Brain microvascular endothelial cell (primary cell): ENCODE data around the gene LAMC1.

Experiments used
- DNase-seq: peaks from one replicate; pipeline ENCODE4 v3.0.0-alpha.2; 2020
- H3K27ac ChIP-seq: fragments of 250-450 bp; sonication (Bioruptor Pico); 2 replicates; pipeline ENCODE4 v1.5.1; 2020; ENCODE audit warnings: mild to moderate bottlenecking, moderate library complexity
- H3K27me3 ChIP-seq: fragments of 250-450 bp; sonication (Bioruptor Pico); replicated peaks from 2 replicates; pipeline ENCODE4 v1.5.1; 2020; ENCODE audit warnings: mild to moderate bottlenecking
- H3K36me3 ChIP-seq: fragments of 250-450 bp; sonication (Bioruptor Pico); replicated peaks from 2 replicates; pipeline ENCODE4 v1.5.1; 2020; ENCODE audit warnings: mild to moderate bottlenecking
- H3K4me3 ChIP-seq: 2 replicates; pipeline ENCODE4 v1.5.1; 2011; ENCODE audit warnings: low read depth, mild to moderate bottlenecking, control low read depth, low read length, moderate library complexity
- in situ Hi-C: cut with HindIII; loops from 2 replicates; pipeline ENCODE4 v1.10.0; 2017; ENCODE audit warnings: low sequenced_read_pairs, low pct_ligation_motif_present
- TF ChIP-seq, protein P1 (sequence below): IDR thresholded peaks from 2 replicates; pipeline ENCODE4 v1.5.1; 2011; ENCODE audit warnings: low read depth, mild to moderate bottlenecking, moderate library complexity, low read length, control low read depth, inconsistent platforms; ENCODE audit errors: missing control alignments

Gene LAMC1

DNA sequence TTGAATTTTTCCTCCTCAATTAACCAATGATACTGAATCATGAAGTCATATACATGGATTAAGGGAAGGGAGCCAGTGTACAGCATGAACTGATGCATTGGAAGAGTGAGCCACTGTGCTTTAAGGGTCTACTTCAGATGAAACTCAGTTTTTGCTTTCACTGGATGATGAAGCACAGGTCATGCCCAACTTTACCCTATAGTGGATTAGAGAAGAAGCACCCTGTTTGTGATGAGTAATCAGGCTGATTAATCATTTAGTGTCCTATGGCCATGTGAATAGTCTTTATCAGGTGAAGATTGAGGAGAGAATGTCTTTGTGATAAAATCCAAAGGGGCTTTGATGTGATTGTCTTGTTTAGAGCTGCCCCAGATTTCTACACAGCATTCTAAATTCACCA lies 24.7 kb upstream of the LAMC1 start:
- in situ Hi-C loops: no loop called here
- Histone ChIP-seq H3K4me3 (no peak overlapping the region), H3K36me3 (no peaks in the 10 kb centered on the region), H3K27ac (no peak overlapping the region), H3K27me3 (no peaks in the 10 kb centered on the region)
- DNase-seq: no peak
- TF ChIP-seq, protein P1, sequence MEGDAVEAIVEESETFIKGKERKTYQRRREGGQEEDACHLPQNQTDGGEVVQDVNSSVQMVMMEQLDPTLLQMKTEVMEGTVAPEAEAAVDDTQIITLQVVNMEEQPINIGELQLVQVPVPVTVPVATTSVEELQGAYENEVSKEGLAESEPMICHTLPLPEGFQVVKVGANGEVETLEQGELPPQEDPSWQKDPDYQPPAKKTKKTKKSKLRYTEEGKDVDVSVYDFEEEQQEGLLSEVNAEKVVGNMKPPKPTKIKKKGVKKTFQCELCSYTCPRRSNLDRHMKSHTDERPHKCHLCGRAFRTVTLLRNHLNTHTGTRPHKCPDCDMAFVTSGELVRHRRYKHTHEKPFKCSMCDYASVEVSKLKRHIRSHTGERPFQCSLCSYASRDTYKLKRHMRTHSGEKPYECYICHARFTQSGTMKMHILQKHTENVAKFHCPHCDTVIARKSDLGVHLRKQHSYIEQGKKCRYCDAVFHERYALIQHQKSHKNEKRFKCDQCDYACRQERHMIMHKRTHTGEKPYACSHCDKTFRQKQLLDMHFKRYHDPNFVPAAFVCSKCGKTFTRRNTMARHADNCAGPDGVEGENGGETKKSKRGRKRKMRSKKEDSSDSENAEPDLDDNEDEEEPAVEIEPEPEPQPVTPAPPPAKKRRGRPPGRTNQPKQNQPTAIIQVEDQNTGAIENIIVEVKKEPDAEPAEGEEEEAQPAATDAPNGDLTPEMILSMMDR: no peak

DNA sequence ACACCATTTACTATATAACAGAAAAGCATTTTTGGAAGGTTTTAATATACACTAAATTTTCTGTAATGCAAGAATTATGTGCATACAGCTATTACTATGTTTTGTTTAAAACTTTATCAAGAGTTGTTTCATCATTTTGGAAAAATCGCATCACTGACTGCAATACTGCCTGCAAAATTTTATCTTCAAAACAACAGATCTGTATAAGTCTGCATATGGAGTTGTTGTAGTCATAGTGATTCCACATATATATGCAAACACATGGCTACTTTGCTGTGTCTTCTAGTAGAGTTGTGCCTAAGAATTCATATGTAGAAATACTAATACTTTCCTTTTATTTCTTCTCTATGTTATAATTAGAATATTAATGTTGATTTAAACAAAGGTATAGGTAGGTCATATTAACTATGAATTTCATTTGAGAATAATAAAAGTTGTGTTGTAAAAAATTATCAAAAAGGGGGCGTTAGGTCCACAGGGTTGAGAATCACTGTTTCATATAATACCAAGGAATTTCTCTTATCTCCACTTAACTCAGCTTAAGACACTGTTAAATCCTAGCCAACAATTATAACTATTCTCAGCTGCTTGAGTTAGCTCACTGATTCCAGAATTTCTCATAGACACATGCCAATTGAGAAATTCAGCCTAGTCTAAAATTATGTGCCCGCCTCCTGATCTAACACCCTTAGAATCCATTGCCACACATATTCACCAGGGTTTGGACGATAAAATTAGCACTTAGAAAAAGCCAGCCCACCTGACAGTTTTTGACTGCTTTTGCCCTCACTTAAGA lies 22.9 kb upstream of the LAMC1 start:
- Histone ChIP-seq H3K36me3 (no peaks in the 10 kb centered on the region), H3K27me3 (no peaks in the 10 kb centered on the region), H3K27ac (no peak overlapping the region), H3K4me3 (no peak overlapping the region)
- in situ Hi-C loops: no loop called here
- DNase-seq: no peak
- TF ChIP-seq, protein P1: no peak

DNA sequence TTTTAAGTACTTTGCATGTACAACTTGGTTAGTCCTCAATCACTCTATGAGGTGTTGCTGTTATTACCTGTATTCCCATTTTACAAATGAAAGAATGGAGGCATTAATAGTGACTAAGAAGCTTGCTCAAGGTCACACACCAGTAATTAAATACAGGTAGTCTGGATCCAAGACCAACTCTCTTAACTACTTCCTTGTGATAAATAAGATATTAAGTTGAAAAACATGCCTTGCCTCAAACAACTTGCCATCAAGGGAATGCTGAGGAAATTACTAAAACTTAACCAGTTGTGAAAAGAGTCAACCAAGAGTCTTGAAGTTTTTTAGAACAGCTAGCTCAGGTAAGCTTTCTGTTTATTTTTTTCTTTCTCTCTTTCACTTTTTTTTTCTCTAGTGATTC lies 21.0 kb upstream of the LAMC1 start:
- no peak for DNase-seq
- in situ Hi-C loops: no loop called here
- Histone ChIP-seq H3K4me3 (no peak overlapping the region), H3K27me3 (no peaks in the 10 kb centered on the region), H3K36me3 (no peaks in the 10 kb centered on the region), H3K27ac (no peak overlapping the region)
- TF ChIP-seq, protein P1: no peak

DNA sequence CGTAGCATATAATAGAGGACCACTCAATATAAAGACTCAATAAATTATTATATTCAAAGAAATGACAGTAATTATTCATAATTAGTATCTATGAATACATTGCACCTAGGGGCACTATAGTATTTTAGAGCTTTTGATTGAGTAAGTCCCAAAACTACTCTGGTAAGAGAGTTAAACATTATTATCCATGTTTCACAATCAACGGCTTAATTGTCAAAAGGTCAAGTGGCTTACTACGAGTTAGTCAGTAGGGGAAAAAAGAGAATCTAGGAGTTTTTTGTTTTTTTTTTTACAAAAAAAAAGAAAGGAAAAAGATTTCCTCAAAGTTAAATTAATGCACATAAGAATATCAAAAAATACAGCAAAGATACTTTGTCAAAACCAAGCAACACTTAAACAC lies 20.4 kb upstream of the LAMC1 start:
- H3K27ac ChIP-seq: no peak overlapping the region
- in situ Hi-C loops: no loop called here
- TF ChIP-seq, protein P1: no peak

DNA sequence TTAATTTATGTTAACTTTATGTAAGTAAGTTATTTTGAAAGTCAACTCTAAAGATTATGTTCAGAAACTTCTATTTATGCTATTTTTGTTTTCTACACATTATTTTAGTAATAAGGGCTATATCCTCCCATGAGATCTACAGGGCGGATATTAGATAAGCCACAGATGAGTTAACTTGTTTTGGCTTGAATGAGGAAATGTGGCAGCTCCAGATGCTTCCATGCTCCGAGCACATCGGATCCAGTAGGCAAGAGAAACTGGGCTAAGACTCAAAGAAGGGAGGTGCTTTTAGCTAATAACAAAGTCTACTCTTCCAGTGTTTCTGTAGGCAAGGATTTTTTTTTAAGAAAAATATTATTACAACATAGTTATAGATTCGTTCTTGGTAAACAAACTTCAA lies 20.0 kb upstream of the LAMC1 start:
- TF ChIP-seq, protein P1: no peak
- Histone ChIP-seq H3K27me3 (no peaks in the 10 kb centered on the region), H3K27ac (no peak overlapping the region), H3K4me3 (no peak overlapping the region), H3K36me3 (no peaks in the 10 kb centered on the region)
- in situ Hi-C loops: no loop called here
- no peak for DNase-seq

More for the DNA sequence above, 20.4 kb upstream of the LAMC1 start:
- no peaks in the 10 kb centered on the region for H3K36me3 ChIP-seq
- no peaks in the 10 kb centered on the region for H3K27me3 ChIP-seq
- no peak for DNase-seq
- no peak overlapping the region for H3K4me3 ChIP-seq

DNA sequence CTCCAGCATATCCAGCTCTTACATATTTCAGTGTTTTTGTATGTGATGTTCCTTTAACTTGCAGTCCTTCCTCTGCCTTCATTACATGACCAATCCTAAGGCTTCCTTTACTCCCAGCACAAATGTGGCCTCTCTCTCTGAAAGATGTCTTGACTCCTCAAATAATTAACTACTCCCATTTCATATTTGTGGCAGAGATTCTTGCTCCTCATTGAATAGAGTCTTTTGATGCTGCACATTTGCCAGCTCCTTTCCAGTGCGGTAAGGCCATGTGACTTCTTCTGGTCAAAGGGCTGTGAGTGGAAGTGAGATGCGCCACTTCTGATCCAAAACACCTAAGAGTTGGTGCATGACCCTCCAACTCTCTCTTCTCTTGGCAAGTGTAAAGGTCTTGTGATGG lies 19.1 kb upstream of the LAMC1 start:
- TF ChIP-seq, protein P1: no peak
- Histone ChIP-seq H3K4me3 (no peak overlapping the region), H3K27ac (no peak overlapping the region), H3K36me3 (no peaks in the 10 kb centered on the region), H3K27me3 (no peaks in the 10 kb centered on the region)
- in situ Hi-C loops: no loop called here
- no peak for DNase-seq
